HepG2 (cell line): Measurements from ENCODE around the gene SMIM14. TPM values are rescaled to one million over a fixed set of nuclear protein-coding genes. Genes with fewer than 3 reads are reported as not detected.

Source experiments
- ATAC-seq: fragments of 200-7000 bp; cut with Tn5 transposase; 3 replicates; pipeline ENCODE4 v1.9.1; 2020; ENCODE audit warnings: mild to moderate bottlenecking, moderate library complexity
- BruUV-seq: library from RNA; stranded (reverse); fragments of 400-500 nt; replicated peaks from 2 replicates; lab custom pipeline; 2021; lab: Mats Ljungman, UMichigan
- CTCF ChIA-PET: fragments of 300-600 bp; formaldehyde crosslinking; extraction: SDS; loops from one replicate; lab custom pipeline; 2021; ENCODE audit warnings: low total read pairs, inconsistent platforms, low intra/inter-chr PET ratio; lab: Yijun Ruan, JAX
- POLR2A ChIA-PET: fragments of 350-600 bp; sonication (Branson Sonifier 250); formaldehyde crosslinking; loops from one replicate; lab custom pipeline; 2020; ENCODE audit warnings: antibody characterized with exemption, inconsistent platforms; lab: Yijun Ruan, JAX
- DNase-seq: peaks from one replicate; pipeline ENCODE4 v3.0.0-alpha.2; 2015; ENCODE audit warnings: low spot score
- FAIRE-seq: peaks from 3 replicates; lab custom pipeline; 2011; peaks lifted over from hg19 to GRCh38; lab: Jason Lieb, UNC
- H2AFZ ChIP-seq: one replicate; pipeline ENCODE4 v1.6.1; 2011; ENCODE audit warnings: low read length, inconsistent platforms
- H3K27ac ChIP-seq: fragments of 300-600 bp; 3 replicates; pipeline ENCODE4 v1.8.0; 2011; ENCODE audit warnings: mixed run types, mild to moderate bottlenecking, mixed read lengths, low read length, inconsistent platforms; ENCODE audit not compliant: insufficient read depth; ENCODE audit errors: extremely low read length
- H3K27me3 ChIP-seq, 2 experiments: fragments of 200-600 bp in 1 of 2; 2 replicates in 1 of 2; 3 replicates in 1 of 2; pipeline versions ENCODE4 v1.6.0 to v1.8.0; 2011; ENCODE audit warnings: low read length in 2 of 2, mild to moderate bottlenecking in 2 of 2, moderate library complexity in 2 of 2, inconsistent platforms in 1 of 2; ENCODE audit not compliant: insufficient read depth in 2 of 2, control insufficient read depth in 1 of 2
- H3K36me3 ChIP-seq, 2 experiments: fragments of 200-600 bp in 1 of 2; replicated peaks in 1 of 2; 2 replicates in 1 of 2; 3 replicates in 1 of 2; pipeline versions ENCODE4 v1.5.1 to v1.8.0; 2011; ENCODE audit warnings: low read length in 2 of 2, inconsistent platforms in 1 of 2; ENCODE audit not compliant: insufficient read depth in 2 of 2, control insufficient read depth in 1 of 2
- H3K4me1 ChIP-seq: 2 replicates; pipeline ENCODE4 v1.5.1; 2012; ENCODE audit warnings: low read length, inconsistent platforms; ENCODE audit not compliant: insufficient read depth
- H3K4me2 ChIP-seq: 2 replicates; pipeline ENCODE4 v1.6.0; 2011; ENCODE audit warnings: low read depth, low read length, inconsistent platforms
- H3K4me3 ChIP-seq, 3 experiments: fragments of 200-600 bp in 1 of 3; sonication (generic), shearing (Covaris generic) in 1 of 3; replicated peaks in 1 of 3; 2 replicates each; pipeline ENCODE4 v1.5.1; 2011 to 2016; ENCODE audit warnings: low read length in 3 of 3, inconsistent platforms in 2 of 3, low read depth in 2 of 3, mild to moderate bottlenecking in 2 of 3, control low read depth in 1 of 3, mixed read lengths in 1 of 3; ENCODE audit not compliant: insufficient read depth in 1 of 3
- H3K79me2 ChIP-seq: one replicate; pipeline ENCODE4 v1.6.1; 2011; ENCODE audit warnings: low read length, inconsistent platforms; ENCODE audit not compliant: insufficient read depth
- H3K9ac ChIP-seq: 2 replicates; pipeline ENCODE4 v1.6.0; 2011; ENCODE audit warnings: mild to moderate bottlenecking, low read depth, low read length, inconsistent platforms; ENCODE audit not compliant: insufficient read depth
- H3K9me3 ChIP-seq: 2 replicates; pipeline ENCODE4 v1.5.1; 2012; ENCODE audit warnings: mild to moderate bottlenecking, low read length
- H4K20me1 ChIP-seq: 2 replicates; pipeline ENCODE4 v1.6.0; 2011; ENCODE audit warnings: inconsistent platforms, mild to moderate bottlenecking, low read length, moderate library complexity; ENCODE audit not compliant: insufficient read depth
- KAT7 ChIP-seq: IDR thresholded peaks from 2 replicates; pipeline ENCODE4 v1.6.1; 2018; ENCODE audit warnings: borderline replicate concordance, missing compliant biosample characterization
- RBFOX2 ChIP-seq: fragments of 200-400 bp; formaldehyde crosslinking; IDR thresholded peaks from 2 replicates; pipeline ENCODE4 v1.6.1; 2017; ENCODE audit warnings: low read depth, mild to moderate bottlenecking, low read length
- ZNF430 ChIP-seq: sonication (generic); formaldehyde crosslinking; IDR thresholded peaks from 2 replicates; pipeline ENCODE4 v1.9.0; 2021; ENCODE audit warnings: mild to moderate bottlenecking, missing genetic modification reagents
- ZNF660 ChIP-seq: sonication (generic); formaldehyde crosslinking; IDR thresholded peaks from 2 replicates; pipeline ENCODE4 v1.5.1; 2020; ENCODE audit warnings: mild to moderate bottlenecking, low read depth, missing genetic modification reagents, borderline replicate concordance
- WGBS: methylation state at CpG from one replicate; pipeline ENCODE4 v1.1.6; 2017; ENCODE audit warnings: low lambda C conversion rate; 5-methylcytosine and 5-hydroxymethylcytosine counted together
- in situ Hi-C: cut with HindIII; loops from 2 replicates; pipeline ENCODE4 v1.10.0; 2017; ENCODE audit warnings: low pct_unique_long_range_greater_than_20kb; ENCODE audit not compliant: extremely low pct_ligation_motif_present
- intact Hi-C: fragments of 100-400 bp; cut with micrococcal nuclease; formaldehyde crosslinking; loops from one replicate; pipeline ENCODE4 v1.10.0; 2022; ENCODE audit not compliant: unreplicated experiment
- polyA plus RNA-seq, 8 experiments: library from polyadenylated mRNA; depleted of rRNA in 3 of 8; stranded (reverse) in 7 of 8; unstranded in 1 of 8; fragments of >200 nt; fragmentation: Illumina TruSeq in 4 of 8; extraction: Trizol in 4 of 8; gene quantifications; 2 replicates each; pipeline versions ENCODE4 v1.2.1 to v1.2.3, GENCODE V29; 2011 to 2016; ENCODE audit warnings: low read depth in 4 of 8, missing spikeins in 1 of 8, mixed read lengths in 1 of 8; ENCODE audit not compliant: insufficient read depth in 1 of 8
- total RNA-seq, 5 experiments: library from RNA; depleted of rRNA; stranded (reverse); fragments of >200 nt; fragmentation: Illumina TruSeq; extraction: Trizol; gene quantifications; 2 replicates each; pipeline ENCODE4 v1.2.3, GENCODE V29; 2016; ENCODE audit warnings: low read depth in 1 of 5
- TF ChIP-seq, protein P1 (sequence below): sonication (generic); formaldehyde crosslinking; conservative IDR thresholded peaks from 2 replicates; pipeline ENCODE4 v1.4.0; 2020; ENCODE audit warnings: missing genetic modification reagents

The SMIM14 gene
- total and polyA plus RNA-seq, 2 of the 13 experiments (the other 11 are each of a cell fraction or from before 2014, with no cell fraction given), result 16.3 to 28.1 TPM

DNA sequence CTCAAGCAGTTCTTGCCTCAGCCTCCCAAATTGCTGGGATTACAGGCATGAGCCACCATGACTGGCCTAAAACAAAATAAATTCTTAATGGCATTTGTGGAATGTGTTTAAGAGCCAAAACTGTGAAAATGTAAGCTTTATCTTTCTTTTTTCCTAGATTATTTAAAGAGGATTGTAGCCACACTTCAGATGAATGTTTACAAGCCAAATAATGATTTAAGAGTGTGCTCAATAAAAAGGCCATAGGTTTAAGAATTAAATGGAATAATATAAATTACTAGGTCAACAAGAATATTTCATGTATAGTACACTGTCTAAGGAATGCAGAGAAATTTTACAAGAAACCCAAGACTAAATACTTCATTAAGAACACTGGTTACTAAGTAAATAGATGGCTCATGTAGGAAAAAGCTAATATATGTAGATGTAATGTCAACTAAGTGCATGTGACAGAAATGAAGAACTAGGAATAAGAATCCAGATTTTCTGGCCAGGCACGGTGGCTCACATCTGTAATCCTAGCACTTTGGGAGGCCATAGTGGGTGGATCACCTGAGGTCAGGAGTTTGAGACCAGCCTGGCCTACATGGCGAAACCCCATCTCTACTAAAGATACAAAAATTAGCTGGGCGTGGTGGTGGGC, 90.1 kb downstream of the SMIM14 start:
- H3K36me3 ChIP-seq, result no peaks in the 10 kb centered on the region
- CTCF ChIA-PET, result no interaction called here
- H3K27ac ChIP-seq, result no peak overlapping the region
- H3K4me2 ChIP-seq, result no peak overlapping the region
- H3K4me1 ChIP-seq, result peaks cover 10% of the 10 kb centered on the region; the same call in 1 of the 2 replicates
- H4K20me1 ChIP-seq, result no peaks in the 10 kb centered on the region
- H3K79me2 ChIP-seq, result no peaks in the 10 kb centered on the region
- no peak overlapping the region for H3K4me3 ChIP-seq
- BruUV-seq, result no TSS peak
- no peaks in the 10 kb centered on the region for H3K9me3 ChIP-seq
- POLR2A ChIA-PET, result interaction anchor here (1.6 kb wide), 1 partner anchor 21 kb away, joined by 7 read pairs; the partner anchor contains the start of gene UGDH
- ATAC-seq (no peak), FAIRE-seq (no peak)
- TF ChIP-seq ZNF430 (CRISPR knock-in tag) (no peak), ZNF660 (CRISPR knock-in tag) (no peak), RBFOX2 (no peak), KAT7 (CRISPR knock-in tag) (no peak)
- TF ChIP-seq, protein P1, sequence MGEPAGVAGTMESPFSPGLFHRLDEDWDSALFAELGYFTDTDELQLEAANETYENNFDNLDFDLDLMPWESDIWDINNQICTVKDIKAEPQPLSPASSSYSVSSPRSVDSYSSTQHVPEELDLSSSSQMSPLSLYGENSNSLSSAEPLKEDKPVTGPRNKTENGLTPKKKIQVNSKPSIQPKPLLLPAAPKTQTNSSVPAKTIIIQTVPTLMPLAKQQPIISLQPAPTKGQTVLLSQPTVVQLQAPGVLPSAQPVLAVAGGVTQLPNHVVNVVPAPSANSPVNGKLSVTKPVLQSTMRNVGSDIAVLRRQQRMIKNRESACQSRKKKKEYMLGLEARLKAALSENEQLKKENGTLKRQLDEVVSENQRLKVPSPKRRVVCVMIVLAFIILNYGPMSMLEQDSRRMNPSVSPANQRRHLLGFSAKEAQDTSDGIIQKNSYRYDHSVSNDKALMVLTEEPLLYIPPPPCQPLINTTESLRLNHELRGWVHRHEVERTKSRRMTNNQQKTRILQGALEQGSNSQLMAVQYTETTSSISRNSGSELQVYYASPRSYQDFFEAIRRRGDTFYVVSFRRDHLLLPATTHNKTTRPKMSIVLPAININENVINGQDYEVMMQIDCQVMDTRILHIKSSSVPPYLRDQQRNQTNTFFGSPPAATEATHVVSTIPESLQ (CRISPR knock-in tag), result no peak
- TF ChIP-seq, all 625 proteins: peak for 0
- no peak overlapping the region for H3K9ac ChIP-seq
- no peaks in the 10 kb centered on the region for H3K27me3 ChIP-seq
- no peak for DNase-seq
- in situ Hi-C loops, result no loop called here
- no peak overlapping the region for H2AFZ ChIP-seq
- 96% methylated on average over 3 of the region's 3 CpGs for WGBS
- intact Hi-C loops, result no loop called here
